Astrocyte of the spinal cord (primary cell): ENCODE results near the gene ENPP1.
A peak's percentile ranks its signal among the peaks of the same experiment; 100 is the strongest.

Experiments used
- DNase-seq: peaks from one replicate; pipeline ENCODE4 v3.0.0; 2011; ENCODE audit warnings: low read depth, low spot score
- H3K4me3 ChIP-seq: 2 replicates; pipeline ENCODE4 v1.5.1; 2011; ENCODE audit warnings: low read depth, mild to moderate bottlenecking, low read length, moderate library complexity
- in situ Hi-C: cut with HindIII; loops from 2 replicates; pipeline ENCODE4 v1.10.0; 2017; ENCODE audit warnings: low sequenced_read_pairs
- TF ChIP-seq, protein P1 (sequence below): IDR thresholded peaks from 2 replicates; pipeline ENCODE4 v1.5.1; 2012; ENCODE audit warnings: low read depth, mild to moderate bottlenecking, low read length, inconsistent platforms

Gene ENPP1

DNA sequence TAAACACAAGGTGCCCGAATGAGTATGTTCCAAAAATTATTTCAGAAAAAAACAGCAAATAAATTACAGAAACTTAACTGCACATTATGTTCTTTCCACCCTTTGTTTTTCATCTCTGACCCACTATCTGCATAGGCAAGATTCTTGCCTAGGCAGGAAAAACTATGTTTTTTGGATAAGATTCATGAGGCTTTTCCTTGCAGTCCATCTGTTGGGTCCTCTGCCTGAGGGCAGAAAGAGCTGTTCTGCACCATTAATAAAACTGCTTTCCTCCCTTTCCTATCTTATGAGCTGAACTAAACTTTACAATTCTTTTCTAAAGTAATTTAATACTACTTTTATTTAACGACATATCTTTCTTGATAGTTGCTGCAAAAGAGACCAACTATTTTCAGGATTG is 21.1 kb downstream of the ENPP1 start:
- in situ Hi-C loops: no loop called here
- H3K4me3 ChIP-seq: no peak overlapping the region
- TF ChIP-seq, protein P1, sequence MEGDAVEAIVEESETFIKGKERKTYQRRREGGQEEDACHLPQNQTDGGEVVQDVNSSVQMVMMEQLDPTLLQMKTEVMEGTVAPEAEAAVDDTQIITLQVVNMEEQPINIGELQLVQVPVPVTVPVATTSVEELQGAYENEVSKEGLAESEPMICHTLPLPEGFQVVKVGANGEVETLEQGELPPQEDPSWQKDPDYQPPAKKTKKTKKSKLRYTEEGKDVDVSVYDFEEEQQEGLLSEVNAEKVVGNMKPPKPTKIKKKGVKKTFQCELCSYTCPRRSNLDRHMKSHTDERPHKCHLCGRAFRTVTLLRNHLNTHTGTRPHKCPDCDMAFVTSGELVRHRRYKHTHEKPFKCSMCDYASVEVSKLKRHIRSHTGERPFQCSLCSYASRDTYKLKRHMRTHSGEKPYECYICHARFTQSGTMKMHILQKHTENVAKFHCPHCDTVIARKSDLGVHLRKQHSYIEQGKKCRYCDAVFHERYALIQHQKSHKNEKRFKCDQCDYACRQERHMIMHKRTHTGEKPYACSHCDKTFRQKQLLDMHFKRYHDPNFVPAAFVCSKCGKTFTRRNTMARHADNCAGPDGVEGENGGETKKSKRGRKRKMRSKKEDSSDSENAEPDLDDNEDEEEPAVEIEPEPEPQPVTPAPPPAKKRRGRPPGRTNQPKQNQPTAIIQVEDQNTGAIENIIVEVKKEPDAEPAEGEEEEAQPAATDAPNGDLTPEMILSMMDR: no peak
- no peak for DNase-seq

DNA sequence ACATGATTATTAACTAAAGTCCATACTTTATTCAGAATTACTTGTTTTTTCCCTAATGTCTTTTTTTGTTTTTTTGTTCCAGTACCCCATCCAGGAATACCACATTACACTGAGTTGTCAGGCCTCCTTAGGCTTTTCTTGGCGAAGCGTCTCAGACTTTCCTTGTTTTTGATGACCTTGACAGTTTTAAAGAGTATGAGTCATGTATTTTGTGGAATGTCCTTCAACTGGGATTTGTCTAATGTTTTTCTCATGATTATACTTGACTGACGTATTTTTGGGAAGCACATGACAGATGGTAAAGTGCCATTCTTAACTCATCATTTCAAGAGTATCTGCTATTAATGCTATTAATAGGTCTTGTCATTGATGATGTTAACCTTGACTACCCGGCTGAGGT is 23.6 kb downstream of the ENPP1 start:
- DNase-seq: peak; percentile 65
- in situ Hi-C loops: no loop called here
- TF ChIP-seq, protein P1: no peak
- H3K4me3 ChIP-seq: no peak overlapping the region

DNA sequence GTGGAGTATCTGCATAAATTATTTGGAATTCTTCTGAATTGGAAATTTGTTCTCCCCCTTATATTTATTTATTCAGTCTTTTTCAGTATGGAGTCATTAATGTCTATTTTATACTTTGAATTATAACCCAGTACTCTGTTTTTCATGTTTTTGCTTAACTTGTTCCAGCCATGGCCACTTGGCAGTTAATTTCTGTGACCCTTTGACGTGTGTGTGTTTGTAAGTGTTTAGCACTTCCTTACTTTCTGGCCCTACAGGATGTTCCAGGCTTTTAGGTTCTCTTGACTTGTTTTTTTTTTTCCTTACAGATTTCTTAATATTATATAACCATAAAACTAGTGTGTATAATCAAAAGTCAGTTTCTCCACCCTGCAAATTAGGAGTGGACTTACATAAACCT is 24.1 kb downstream of the ENPP1 start:
- DNase-seq: no peak
- TF ChIP-seq, protein P1: no peak
- no peak overlapping the region for H3K4me3 ChIP-seq
- in situ Hi-C loops: no loop called here

DNA sequence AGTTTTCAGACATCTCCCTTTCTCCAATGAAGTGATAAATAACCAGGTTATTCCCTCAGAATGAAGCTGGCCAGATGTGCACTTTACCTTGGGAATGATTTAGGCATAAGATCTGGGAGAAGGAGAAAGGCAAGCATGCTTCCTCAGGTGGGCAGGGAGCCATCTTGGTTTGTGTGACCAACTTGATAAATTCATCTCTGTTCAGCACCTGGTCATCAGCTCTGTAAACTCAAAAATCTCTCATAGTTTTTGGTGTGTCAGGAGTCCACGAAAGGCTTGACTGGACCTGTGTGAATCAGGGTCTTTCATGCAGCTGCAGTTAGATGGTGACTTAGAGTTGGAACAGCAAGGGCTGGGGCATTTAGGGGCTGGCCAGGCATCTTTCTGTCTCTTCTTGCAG is 24.5 kb downstream of the ENPP1 start:
- no peak for DNase-seq
- in situ Hi-C loops: no loop called here
- TF ChIP-seq, protein P1: no peak

DNA sequence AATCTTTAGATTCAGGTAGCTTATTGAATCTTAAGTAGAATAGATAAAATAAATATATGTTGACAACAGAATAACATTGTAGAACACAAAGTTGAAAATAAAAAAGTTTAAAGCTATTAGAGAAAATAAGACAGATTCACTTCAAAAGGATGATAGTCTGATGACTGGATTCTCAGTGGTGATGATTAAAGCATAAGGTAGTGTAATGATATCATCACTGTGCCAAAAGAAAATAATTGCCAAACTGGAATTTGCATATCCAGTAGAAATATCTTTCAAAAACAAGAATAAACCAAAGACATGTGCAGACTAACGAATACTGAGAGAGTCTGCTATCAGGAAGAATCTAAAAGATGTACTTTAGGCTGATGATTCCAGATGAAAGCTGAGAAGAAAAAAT is 30.2 kb downstream of the ENPP1 start:
- in situ Hi-C loops: no loop called here
- TF ChIP-seq, protein P1: no peak
- no peak overlapping the region for H3K4me3 ChIP-seq
- DNase-seq: no peak

More for the DNA sequence above, 24.5 kb downstream of the ENPP1 start:
- H3K4me3 ChIP-seq: no peak overlapping the region

DNA sequence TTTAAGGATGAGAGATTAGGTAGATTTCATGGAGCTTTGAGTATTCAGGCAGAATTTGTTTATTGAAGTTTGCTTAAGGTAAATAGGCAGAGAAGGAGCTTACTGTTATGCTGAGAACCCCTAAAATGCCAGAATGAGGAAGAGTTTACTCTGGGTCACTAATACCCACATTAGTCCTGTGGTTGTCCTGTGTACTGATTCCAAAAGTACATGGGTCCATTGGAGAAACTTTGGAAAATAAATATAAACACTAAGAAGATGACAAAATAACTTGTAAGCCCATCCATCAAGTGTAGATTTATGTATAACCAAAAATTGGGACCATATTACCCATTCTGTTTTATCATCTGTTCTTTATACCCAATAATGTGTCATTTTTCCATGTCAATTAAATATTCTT is 31.6 kb downstream of the ENPP1 start:
- no peak overlapping the region for H3K4me3 ChIP-seq
- in situ Hi-C loops: no loop called here
- DNase-seq: no peak
- TF ChIP-seq, protein P1: no peak

DNA sequence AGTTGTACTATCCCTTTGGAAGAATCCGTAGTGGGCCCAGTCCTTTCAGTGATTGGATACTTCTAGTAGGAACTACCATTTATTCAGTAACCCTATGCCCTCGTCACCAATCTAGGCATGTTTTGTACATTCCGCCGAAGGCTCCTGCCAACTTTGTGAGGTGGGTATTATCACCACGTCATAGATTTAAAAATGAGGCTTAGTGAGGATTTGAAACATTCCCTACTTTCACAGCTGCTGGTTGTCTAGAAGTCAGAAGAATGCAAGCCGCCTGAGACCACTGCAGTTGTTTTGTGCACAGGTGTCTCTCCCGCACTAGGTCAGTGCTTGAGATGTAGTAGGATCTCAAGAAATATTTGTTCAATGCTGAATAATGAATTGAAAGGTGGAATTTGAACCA is 32.6 kb downstream of the ENPP1 start:
- TF ChIP-seq, protein P1: no peak
- no peak for DNase-seq
- in situ Hi-C loops: no loop called here
- H3K4me3 ChIP-seq: no peak overlapping the region
